ENCODE data around the gene COPZ1.

- TF ChIP-seq CTCF (IDR thresholded peaks at IDR 0.05) (no peak), POLR2A (IDR thresholded peaks at IDR 0.05) (no peak)
These were observed 38.7 kb downstream of the COPZ1 start for GRCh38 chr12:54363618-54364017.

Data from prostate gland (tissue), 2 donors.